Stimulated activated effector memory CD8-positive, alpha-beta T cell treated with anti-CD3 and anti-CD28 coated beads, Interleukin-12 subunit alpha, Interleukin-12 subunit beta, amount 100 ng/mL, for 72 hours (primary cell): ENCODE data around the gene CD79A.

Experiments used
- ATAC-seq: fragments of 150-1000 bp; cut with Tn5 transposase; 2 replicates; pipeline ENCODE4 v1.10.0; 2021
- DNase-seq, 2 donors: peaks; one replicate each; pipeline ENCODE4 v3.0.0; 2021 to 2022; ENCODE audit warnings: low spot score in 2 of 2
- H3K27ac Mint-ChIP-seq: one replicate; pipeline ENCODE4 v1.8.0; 2022; ENCODE audit warnings: mild to moderate bottlenecking, mixed read lengths
- H3K36me3 Mint-ChIP-seq: one replicate; pipeline ENCODE4 v1.8.0; 2022; ENCODE audit warnings: mild to moderate bottlenecking, mixed read lengths
- H3K4me1 Mint-ChIP-seq: one replicate; pipeline ENCODE4 v1.8.0; 2022; ENCODE audit warnings: mixed read lengths
- H3K4me3 Mint-ChIP-seq: one replicate; pipeline ENCODE4 v1.8.0; 2022; ENCODE audit warnings: mild to moderate bottlenecking, mixed read lengths
- H3K9me3 Mint-ChIP-seq: one replicate; pipeline ENCODE4 v1.8.0; 2022; ENCODE audit warnings: mixed read lengths

CD79A gene

GRCh38 chr19:41859618-41860418, 17.3 kb upstream of the CD79A start, which contains the start of gene RPS19:
TSS of gene RPS19 (plus strand) at chr19:41860255. CDS start at chr19:41860775, 520 bp downstream.
- peak; percentile 89 for ATAC-seq
- Mint-ChIP-seq H3K27ac (peak within 1 kb of the TSS; percentile 95), H3K9me3 (no peaks in the 10 kb centered on the region), H3K36me3 (peaks cover 55% of the 10 kb centered on the region), H3K4me3 (peak within 1 kb of the TSS; percentile 82), H3K4me1 (peaks cover 49% of the 10 kb centered on the region)
- DNase-seq, result peak; percentile 97 to 99

- H3K4me3 Mint-ChIP-seq, result peak overlapping the region; percentile 82
- DNase-seq, result no peak
- H3K36me3 Mint-ChIP-seq, result peaks cover 62% of the 10 kb centered on the region
- peaks cover 49% of the 10 kb centered on the region for H3K4me1 Mint-ChIP-seq
- H3K27ac Mint-ChIP-seq, result peak overlapping the region; percentile 95
- H3K9me3 Mint-ChIP-seq, result no peaks in the 10 kb centered on the region
- ATAC-seq, result no peak
Measured at GRCh38 chr19:41860419-41861115, 16.5 kb upstream of the CD79A start.

GRCh38 chr19:41861116-41861768, 15.8 kb upstream of the CD79A start:
- Mint-ChIP-seq H3K4me3 (peak overlapping the region; percentile 82), H3K9me3 (no peaks in the 10 kb centered on the region), H3K36me3 (peaks cover 69% of the 10 kb centered on the region), H3K27ac (peak overlapping the region; percentile 95), H3K4me1 (peaks cover 53% of the 10 kb centered on the region)
- no peak for ATAC-seq
- DNase-seq, result no peak

GRCh38 chr19:41861846-41862245, 15.2 kb upstream of the CD79A start:
- Mint-ChIP-seq H3K27ac (peak overlapping the region; percentile 95), H3K9me3 (no peaks in the 10 kb centered on the region), H3K4me1 (peaks cover 56% of the 10 kb centered on the region), H3K36me3 (peaks cover 75% of the 10 kb centered on the region), H3K4me3 (peak overlapping the region; percentile 82)
- ATAC-seq, result no peak
- DNase-seq, result no peak

- ATAC-seq, result no peak
- Mint-ChIP-seq H3K4me1 (peaks cover 57% of the 10 kb centered on the region), H3K36me3 (peaks cover 82% of the 10 kb centered on the region), H3K4me3 (peak overlapping the region; percentile 82), H3K9me3 (no peaks in the 10 kb centered on the region), H3K27ac (peak overlapping the region; percentile 95)
- DNase-seq, result no peak
Measured at GRCh38 chr19:41862445-41862986, 14.6 kb upstream of the CD79A start.

GRCh38 chr19:41863209-41863931, 13.7 kb upstream of the CD79A start:
- peaks cover 66% of the 10 kb centered on the region for H3K4me1 Mint-ChIP-seq
- peak overlapping the region; percentile 82 for H3K4me3 Mint-ChIP-seq
- ATAC-seq (no peak), DNase-seq (no peak)
- H3K9me3 Mint-ChIP-seq, result no peaks in the 10 kb centered on the region
- peaks cover 90% of the 10 kb centered on the region for H3K36me3 Mint-ChIP-seq
- H3K27ac Mint-ChIP-seq, result peak overlapping the region; percentile 95

GRCh38 chr19:41864374-41864773, 12.7 kb upstream of the CD79A start:
- Mint-ChIP-seq H3K36me3 (peaks cover 100% of the 10 kb centered on the region), H3K4me1 (peaks cover 76% of the 10 kb centered on the region), H3K27ac (peak overlapping the region; percentile 95), H3K9me3 (no peaks in the 10 kb centered on the region), H3K4me3 (peak overlapping the region; percentile 82)
- DNase-seq, result no peak
- ATAC-seq, result no peak

GRCh38 chr19:41866284-41866683, 10.8 kb upstream of the CD79A start:
- Mint-ChIP-seq H3K9me3 (no peaks in the 10 kb centered on the region), H3K27ac (peak overlapping the region; percentile 92), H3K4me1 (peaks cover 82% of the 10 kb centered on the region), H3K36me3 (peaks cover 100% of the 10 kb centered on the region), H3K4me3 (peak overlapping the region; percentile 18)
- ATAC-seq (peak; percentile 9), DNase-seq (no peak)

- DNase-seq (no peak), ATAC-seq (no peak)
- Mint-ChIP-seq H3K27ac (peak overlapping the region; percentile 92), H3K4me1 (peaks cover 82% of the 10 kb centered on the region), H3K4me3 (peak overlapping the region; percentile 45), H3K36me3 (peaks cover 100% of the 10 kb centered on the region), H3K9me3 (no peaks in the 10 kb centered on the region)
Measured at GRCh38 chr19:41868120-41868988, 8.7 kb upstream of the CD79A start.

GRCh38 chr19:41868989-41869300, 8.1 kb upstream of the CD79A start:
- Mint-ChIP-seq H3K36me3 (peaks cover 100% of the 10 kb centered on the region), H3K4me3 (peak overlapping the region; percentile 45), H3K27ac (peak overlapping the region; percentile 92), H3K9me3 (no peaks in the 10 kb centered on the region), H3K4me1 (peaks cover 79% of the 10 kb centered on the region)
- no peak for DNase-seq
- ATAC-seq, result no peak

- DNase-seq (no peak), ATAC-seq (no peak)
- Mint-ChIP-seq H3K4me3 (peak overlapping the region; percentile 45), H3K36me3 (peaks cover 99% of the 10 kb centered on the region), H3K9me3 (no peaks in the 10 kb centered on the region), H3K27ac (peak overlapping the region; percentile 92), H3K4me1 (peaks cover 74% of the 10 kb centered on the region)
Measured at GRCh38 chr19:41869374-41869955, 7.6 kb upstream of the CD79A start.

GRCh38 chr19:41870401-41870873, 6.6 kb upstream of the CD79A start:
- Mint-ChIP-seq H3K4me1 (peaks cover 73% of the 10 kb centered on the region), H3K4me3 (peak overlapping the region; percentile 73), H3K27ac (peak overlapping the region; percentile 92), H3K36me3 (peaks cover 89% of the 10 kb centered on the region), H3K9me3 (no peaks in the 10 kb centered on the region)
- no peak for DNase-seq
- peak; percentile 62 for ATAC-seq

- Mint-ChIP-seq H3K4me1 (peaks cover 79% of the 10 kb centered on the region), H3K4me3 (peak overlapping the region; percentile 73), H3K36me3 (peaks cover 81% of the 10 kb centered on the region), H3K9me3 (no peaks in the 10 kb centered on the region), H3K27ac (peak overlapping the region; percentile 92)
- ATAC-seq (peak; percentile 79), DNase-seq (peak; percentile 48 to 86)
Measured at GRCh38 chr19:41871573-41872383, 5.3 kb upstream of the CD79A start.
